ENCODE results near the gene KLHL20.
"Not testable (repeated sequence)": the region's sequence is repeated elsewhere in the genome, so short reads cannot be mapped to it uniquely, and the experiment has no call there.

Gene KLHL20

DNA sequence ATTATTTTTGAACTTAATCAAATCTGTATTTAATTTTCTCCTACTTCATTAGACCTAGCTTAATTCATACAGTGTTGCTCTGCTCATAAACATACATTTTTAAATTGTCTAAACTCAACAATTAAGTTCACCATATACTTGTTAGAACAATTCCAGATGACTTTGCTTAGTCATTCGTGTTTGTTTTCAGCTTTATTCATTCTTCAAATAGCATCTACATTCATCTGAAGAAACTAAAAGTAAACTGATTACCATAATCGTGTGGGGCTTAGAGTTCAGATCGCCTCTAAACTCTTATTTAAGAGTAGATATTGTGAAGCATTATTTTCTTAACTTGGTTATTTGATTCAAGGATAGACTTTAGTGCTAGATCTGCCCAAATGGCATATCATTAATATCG lies 34.4 kb downstream of the KLHL20 start:
- H3K4me2 ChIP-seq (ENCODE audit: low read length), result no peak overlapping the region
- no peak overlapping the region for H3K4me3 ChIP-seq (ENCODE audit: low read depth, low read length)
- no peaks in the 10 kb centered on the region for H3K79me2 ChIP-seq
- H3K27me3 ChIP-seq (ENCODE audit: control insufficient read depth, insufficient read depth, low read length), result no peaks in the 10 kb centered on the region
- no peak overlapping the region for H2AFZ ChIP-seq
- H3K9me3 ChIP-seq (ENCODE audit: control insufficient read depth, low read length), result no peaks in the 10 kb centered on the region
- no peaks in the 10 kb centered on the region for H3K4me1 ChIP-seq
- no peaks in the 10 kb centered on the region for H3K36me3 ChIP-seq (ENCODE audit: control insufficient read depth, insufficient read depth, low read length)
- H3K27ac ChIP-seq, result no peak overlapping the region
- TF ChIP-seq, protein P1, sequence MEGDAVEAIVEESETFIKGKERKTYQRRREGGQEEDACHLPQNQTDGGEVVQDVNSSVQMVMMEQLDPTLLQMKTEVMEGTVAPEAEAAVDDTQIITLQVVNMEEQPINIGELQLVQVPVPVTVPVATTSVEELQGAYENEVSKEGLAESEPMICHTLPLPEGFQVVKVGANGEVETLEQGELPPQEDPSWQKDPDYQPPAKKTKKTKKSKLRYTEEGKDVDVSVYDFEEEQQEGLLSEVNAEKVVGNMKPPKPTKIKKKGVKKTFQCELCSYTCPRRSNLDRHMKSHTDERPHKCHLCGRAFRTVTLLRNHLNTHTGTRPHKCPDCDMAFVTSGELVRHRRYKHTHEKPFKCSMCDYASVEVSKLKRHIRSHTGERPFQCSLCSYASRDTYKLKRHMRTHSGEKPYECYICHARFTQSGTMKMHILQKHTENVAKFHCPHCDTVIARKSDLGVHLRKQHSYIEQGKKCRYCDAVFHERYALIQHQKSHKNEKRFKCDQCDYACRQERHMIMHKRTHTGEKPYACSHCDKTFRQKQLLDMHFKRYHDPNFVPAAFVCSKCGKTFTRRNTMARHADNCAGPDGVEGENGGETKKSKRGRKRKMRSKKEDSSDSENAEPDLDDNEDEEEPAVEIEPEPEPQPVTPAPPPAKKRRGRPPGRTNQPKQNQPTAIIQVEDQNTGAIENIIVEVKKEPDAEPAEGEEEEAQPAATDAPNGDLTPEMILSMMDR (IDR thresholded peaks at IDR 0.05), result no peak
- no peak overlapping the region for H3K9ac ChIP-seq

DNA sequence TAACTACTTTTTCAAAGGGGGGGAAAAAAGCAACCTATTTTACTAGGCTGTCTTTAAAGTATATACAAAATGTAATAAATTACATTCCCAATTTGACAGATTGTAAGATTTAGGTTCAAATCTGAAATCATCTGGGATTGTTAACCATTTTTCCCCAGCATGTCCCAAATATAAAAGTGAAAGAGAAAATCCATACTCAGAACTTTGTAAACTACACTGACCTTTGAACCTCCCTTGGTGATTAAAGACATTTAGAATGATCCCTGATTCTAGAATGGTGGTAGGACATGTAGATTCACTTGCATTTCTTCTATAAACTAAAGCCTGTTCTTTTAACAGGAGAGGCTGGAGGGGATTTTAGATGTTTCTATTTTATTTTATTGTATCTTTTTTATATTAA lies 39.0 kb downstream of the KLHL20 start:
- H3K4me3 ChIP-seq (ENCODE audit: low read depth, low read length), result no peak overlapping the region
- H3K27ac ChIP-seq, result no peak overlapping the region
- H3K4me1 ChIP-seq, result no peaks in the 10 kb centered on the region
- no peak overlapping the region for H3K9ac ChIP-seq
- TF ChIP-seq, protein P1 (IDR thresholded peaks at IDR 0.05), result no peak
- H3K36me3 ChIP-seq (ENCODE audit: control insufficient read depth, insufficient read depth, low read length), result no peaks in the 10 kb centered on the region
- H3K9me3 ChIP-seq (ENCODE audit: control insufficient read depth, low read length), result no peaks in the 10 kb centered on the region
- H2AFZ ChIP-seq, result no peak overlapping the region
- no peaks in the 10 kb centered on the region for H3K27me3 ChIP-seq (ENCODE audit: control insufficient read depth, insufficient read depth, low read length)
- no peak overlapping the region for H3K4me2 ChIP-seq (ENCODE audit: low read length)
- no peaks in the 10 kb centered on the region for H3K79me2 ChIP-seq

DNA sequence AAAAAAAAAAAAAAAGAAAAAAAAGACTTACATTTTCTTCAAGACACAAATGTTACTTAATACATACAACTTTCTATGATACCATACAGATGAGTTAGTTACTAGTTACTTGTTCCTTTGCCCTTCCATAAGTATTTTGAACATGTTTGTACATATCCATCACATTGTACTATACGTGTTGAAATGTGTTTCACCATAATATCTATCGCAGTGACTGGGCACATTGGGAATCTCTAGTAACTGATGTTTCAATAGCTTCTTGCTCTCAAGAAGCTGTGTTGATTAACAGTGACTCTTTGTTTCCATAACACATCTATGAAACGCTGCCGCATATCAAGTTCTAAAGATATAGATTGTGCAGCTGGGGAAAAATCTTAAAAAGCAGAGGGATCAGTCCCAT lies 42.9 kb downstream of the KLHL20 start:
- H3K9ac ChIP-seq, result no peak overlapping the region
- TF ChIP-seq, protein P1 (IDR thresholded peaks at IDR 0.05), result no peak
- no peaks in the 10 kb centered on the region for H3K79me2 ChIP-seq
- no peaks in the 10 kb centered on the region for H3K9me3 ChIP-seq (ENCODE audit: control insufficient read depth, low read length)
- H3K36me3 ChIP-seq (ENCODE audit: control insufficient read depth, insufficient read depth, low read length), result no peaks in the 10 kb centered on the region
- H3K27ac ChIP-seq, result no peak overlapping the region
- H3K4me1 ChIP-seq, result no peaks in the 10 kb centered on the region
- H3K4me2 ChIP-seq (ENCODE audit: low read length), result no peak overlapping the region
- H3K4me3 ChIP-seq (ENCODE audit: low read depth, low read length), result no peak overlapping the region
- no peak overlapping the region for H2AFZ ChIP-seq
- H3K27me3 ChIP-seq (ENCODE audit: control insufficient read depth, insufficient read depth, low read length), result no peaks in the 10 kb centered on the region

DNA sequence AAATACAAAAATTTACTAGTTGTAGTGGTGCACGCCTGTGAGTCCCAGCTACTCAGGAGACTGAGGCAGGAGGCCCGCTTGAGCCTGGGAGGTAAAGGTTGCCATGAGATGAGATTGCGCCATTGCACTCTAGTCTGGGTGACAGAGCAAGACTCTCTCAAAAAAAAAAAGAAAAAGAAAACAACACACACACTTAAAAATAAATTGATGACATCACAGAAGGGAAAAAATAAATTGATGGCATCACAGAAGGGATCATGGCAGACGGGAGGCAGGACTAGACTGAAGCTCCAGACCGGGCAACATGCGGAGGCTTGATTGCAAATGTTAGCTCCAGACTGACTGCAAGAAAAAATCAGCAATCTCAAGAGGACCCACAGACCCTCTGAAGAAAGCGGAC lies 43.3 kb downstream of the KLHL20 start:
- Histone ChIP-seq H3K79me2 (no peaks in the 10 kb centered on the region), H3K9ac (no peak overlapping the region), H3K27ac (no peak overlapping the region), H3K4me3 (ENCODE audit: low read depth, low read length) (no peak overlapping the region), H2AFZ (no peak overlapping the region), H3K4me2 (ENCODE audit: low read length) (no peak overlapping the region), H3K4me1 (no peaks in the 10 kb centered on the region), H3K27me3 (ENCODE audit: control insufficient read depth, insufficient read depth, low read length) (no peaks in the 10 kb centered on the region), H3K36me3 (ENCODE audit: control insufficient read depth, insufficient read depth, low read length) (no peaks in the 10 kb centered on the region), H3K9me3 (ENCODE audit: control insufficient read depth, low read length) (no peaks in the 10 kb centered on the region)
- TF ChIP-seq, protein P1 (IDR thresholded peaks at IDR 0.05), result no peak

DNA sequence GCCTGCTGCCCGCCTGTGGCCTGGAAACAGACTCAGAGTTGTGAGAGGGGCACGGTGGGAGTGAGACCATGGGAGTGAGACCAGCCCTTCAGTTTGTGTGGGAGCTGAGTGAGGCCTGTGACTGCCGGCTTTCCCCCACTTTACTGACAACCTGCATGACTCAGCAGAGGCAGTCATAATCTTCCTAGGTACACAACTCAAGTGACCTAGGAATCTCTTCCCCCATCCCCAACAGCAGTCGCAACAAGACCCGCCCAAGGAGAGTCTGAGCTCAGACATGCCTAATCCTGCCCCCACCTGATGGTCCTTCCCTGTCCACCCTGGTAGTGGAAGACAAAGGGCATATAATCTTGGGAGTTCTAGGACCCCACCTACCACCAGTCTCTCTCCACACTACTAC lies 44.2 kb downstream of the KLHL20 start:
- Histone ChIP-seq H2AFZ (no peak overlapping the region), H3K36me3 (ENCODE audit: control insufficient read depth, insufficient read depth, low read length) (no peaks in the 10 kb centered on the region)
- TF ChIP-seq, protein P1 (IDR thresholded peaks at IDR 0.05), result no peak

DNA sequence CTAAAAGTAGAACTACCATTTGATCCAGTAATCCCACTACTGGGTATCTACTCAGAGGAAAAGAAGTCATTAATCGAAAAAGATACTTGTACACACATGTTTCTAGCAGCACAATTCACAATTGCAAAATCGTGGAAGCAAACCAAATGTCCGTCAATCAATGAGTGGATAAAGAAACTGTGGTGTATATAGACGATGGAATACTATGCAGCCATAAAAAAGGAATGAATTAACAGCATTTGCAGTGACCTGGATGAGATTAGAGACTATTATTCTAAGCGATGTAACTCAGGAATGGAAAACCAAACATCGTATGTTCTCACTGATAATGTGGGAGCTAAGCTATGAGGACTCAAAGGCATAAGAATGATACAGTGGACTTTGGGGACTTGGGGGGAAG lies 49.5 kb downstream of the KLHL20 start:
- not testable (repeated sequence) for H3K4me2 ChIP-seq (ENCODE audit: low read length); H2AFZ ChIP-seq; H3K27ac ChIP-seq; H3K4me1 ChIP-seq; H3K9ac ChIP-seq; H3K4me3 ChIP-seq (ENCODE audit: low read depth, low read length); H3K27me3 ChIP-seq (ENCODE audit: control insufficient read depth, insufficient read depth, low read length); H3K36me3 ChIP-seq (ENCODE audit: control insufficient read depth, insufficient read depth, low read length); H3K9me3 ChIP-seq (ENCODE audit: control insufficient read depth, low read length); H3K79me2 ChIP-seq

More for the DNA sequence above, 44.2 kb downstream of the KLHL20 start:
- Histone ChIP-seq H3K27me3 (ENCODE audit: control insufficient read depth, insufficient read depth, low read length) (no peaks in the 10 kb centered on the region), H3K4me3 (ENCODE audit: low read depth, low read length) (no peak overlapping the region), H3K27ac (no peak overlapping the region), H3K79me2 (no peaks in the 10 kb centered on the region), H3K4me2 (ENCODE audit: low read length) (no peak overlapping the region), H3K9ac (no peak overlapping the region), H3K4me1 (no peaks in the 10 kb centered on the region), H3K9me3 (ENCODE audit: control insufficient read depth, low read length) (no peaks in the 10 kb centered on the region)

Data from parathyroid adenoma (tissue), 2 donors.